GM19452 (cell line): Measurements from ENCODE around the gene HS3ST5.

ENCODE experiments used
- ATAC-seq: cut with Tn5 transposase; IDR thresholded peaks from one replicate; pipeline ENCODE4 v1.9.1; 2021; ENCODE audit not compliant: unreplicated experiment

Gene HS3ST5

GRCh38 chr6:114342826-114343781 lies at the start of gene HS3ST5:
Gene HS3ST5 (minus strand): TSS chr6:114343023. CDS start chr6:114062845, 280,178 bp downstream.
- no peak for ATAC-seq

DNA sequence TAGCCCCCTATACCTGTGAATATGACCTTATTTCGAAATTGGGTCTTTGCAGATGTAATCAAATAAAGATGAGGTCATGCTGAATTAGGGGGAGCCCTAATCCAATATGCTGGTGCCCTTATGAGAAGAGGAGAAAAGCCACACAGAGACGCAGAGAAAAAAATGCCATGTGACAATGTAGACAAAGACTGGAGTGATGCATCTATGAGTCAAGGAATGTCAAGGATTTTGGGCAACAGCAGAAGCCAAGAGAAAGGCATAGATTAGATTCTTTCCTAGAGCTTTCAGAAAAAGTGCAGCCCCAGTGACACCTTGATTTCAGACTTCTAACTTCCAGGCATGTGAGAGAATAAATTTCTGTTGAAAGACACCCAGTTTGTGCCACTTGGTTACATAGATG lies 47.4 kb upstream of the HS3ST5 start:
- no peak for ATAC-seq

DNA sequence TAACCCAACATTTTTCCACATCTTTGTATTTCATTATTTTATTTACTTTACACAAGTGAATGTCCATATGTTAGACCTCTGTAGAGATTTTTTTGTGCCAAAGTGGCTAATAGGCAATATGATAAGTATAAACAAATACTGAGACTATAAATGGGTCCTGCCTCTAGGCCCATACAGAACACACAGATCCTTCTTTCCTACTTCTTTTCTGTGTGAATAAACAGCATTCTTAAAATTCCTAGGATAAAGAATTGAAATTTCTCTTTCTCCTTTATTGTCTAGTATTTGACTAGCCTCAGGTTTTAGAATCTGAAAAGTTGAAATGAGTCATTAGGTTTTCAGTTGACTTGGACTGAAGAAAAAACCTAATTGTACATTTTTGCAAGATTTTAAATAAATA lies 46.3 kb upstream of the HS3ST5 start:
- no peak for ATAC-seq

- no peak for ATAC-seq
These were observed 39.6 kb upstream of the HS3ST5 start for GRCh38 chr6:114382406-114382805.

- no peak for ATAC-seq
These were observed 35.1 kb upstream of the HS3ST5 start for GRCh38 chr6:114377881-114378280.

GRCh38 chr6:114376611-114377175 lies 33.9 kb upstream of the HS3ST5 start:
- no peak for ATAC-seq

DNA sequence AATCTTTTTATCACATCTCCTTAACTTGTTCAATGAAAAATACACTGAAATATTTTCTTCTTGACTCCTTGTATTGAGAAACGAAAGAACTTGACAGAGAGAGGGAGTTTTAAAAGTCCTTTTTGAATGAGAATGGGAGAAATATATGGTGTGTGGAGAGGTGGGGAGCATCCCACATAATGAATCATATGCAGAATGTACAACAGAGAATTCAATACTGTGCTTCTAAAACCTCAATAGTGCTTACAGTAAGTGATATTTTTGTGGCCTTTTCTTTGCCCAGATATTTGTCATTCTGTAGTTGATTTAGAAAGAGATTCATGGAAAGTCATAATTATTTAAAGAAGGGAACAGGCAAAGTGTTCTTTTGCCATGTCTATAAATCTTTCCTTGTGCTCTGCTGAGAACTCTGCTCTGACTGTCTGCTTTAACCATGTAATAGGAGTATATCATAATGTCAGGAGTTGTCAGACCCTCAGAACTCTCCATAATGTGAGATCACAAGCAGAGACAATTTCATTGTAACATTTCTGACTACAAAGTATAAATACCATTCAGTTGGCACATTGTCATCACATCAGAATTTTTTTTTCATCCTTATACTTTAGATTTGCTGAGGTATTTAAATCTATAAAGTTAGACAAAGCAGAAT lies 32.8 kb upstream of the HS3ST5 start:
- ATAC-seq, result no peak

- ATAC-seq, result no peak
These were observed 24.6 kb upstream of the HS3ST5 start for GRCh38 chr6:114367315-114367961.

- no peak for ATAC-seq
These were observed 24.1 kb upstream of the HS3ST5 start for GRCh38 chr6:114366899-114367298.

DNA sequence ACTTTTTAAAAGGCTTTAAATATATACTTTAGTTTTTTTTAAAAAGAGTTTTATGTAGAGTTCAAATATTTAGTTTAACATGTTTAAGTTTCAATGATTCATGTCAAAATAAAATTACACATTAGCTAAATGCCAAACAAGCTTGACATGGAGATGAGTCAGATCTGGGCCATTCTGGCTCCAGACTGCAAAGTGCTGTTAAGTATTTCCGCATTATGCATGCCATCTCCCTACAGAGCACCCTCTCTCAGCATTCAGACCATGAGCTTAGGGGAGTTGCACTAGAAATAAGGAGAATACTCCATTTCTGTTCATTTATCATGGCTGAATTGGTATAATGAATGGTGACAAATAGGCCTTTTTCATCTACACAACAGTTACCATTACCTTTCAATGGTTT lies 21.5 kb upstream of the HS3ST5 start:
- no peak for ATAC-seq

DNA sequence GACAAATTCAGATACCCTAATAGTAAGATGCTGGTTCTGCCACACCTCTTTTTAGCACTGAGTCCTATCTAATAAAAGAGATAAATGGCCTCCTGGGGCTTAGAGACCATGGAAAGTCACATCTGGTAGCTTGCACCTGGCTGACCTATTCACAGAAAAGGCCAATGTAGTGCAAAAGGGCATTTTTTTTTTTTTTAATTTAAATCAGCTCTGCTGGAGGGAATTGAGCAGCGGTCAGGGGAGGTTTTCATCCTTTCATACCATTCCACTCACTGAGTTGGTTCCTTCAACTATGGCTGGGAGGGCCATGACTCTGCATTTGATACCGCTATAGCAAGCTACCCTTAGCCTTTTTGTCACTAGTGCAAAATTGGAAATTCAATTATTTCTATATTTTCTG lies 20.1 kb upstream of the HS3ST5 start:
- no peak for ATAC-seq

- ATAC-seq, result no peak
These were observed 19.6 kb upstream of the HS3ST5 start for GRCh38 chr6:114362396-114362795.

DNA sequence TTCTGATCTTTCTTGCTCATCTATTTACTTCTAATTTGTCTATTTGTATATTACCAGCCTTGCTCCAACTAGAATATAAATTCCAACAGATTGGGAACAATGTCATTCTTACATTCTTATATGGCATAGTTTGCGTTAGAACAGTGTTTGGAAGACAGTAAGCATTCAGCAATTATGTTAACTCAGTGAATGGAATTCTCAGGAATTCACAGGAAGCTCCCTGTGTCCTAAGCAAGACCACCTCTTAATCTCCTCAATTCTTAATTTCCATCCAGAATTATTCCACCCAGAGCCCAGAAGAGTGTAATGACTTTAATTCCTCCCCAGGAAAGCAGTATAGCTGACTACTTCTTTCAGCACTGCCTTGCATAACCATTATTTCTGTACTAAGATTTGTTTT lies 18.2 kb upstream of the HS3ST5 start:
- ATAC-seq, result no peak

- ATAC-seq, result no peak
These were observed 12.5 kb upstream of the HS3ST5 start for GRCh38 chr6:114355300-114355699.

DNA sequence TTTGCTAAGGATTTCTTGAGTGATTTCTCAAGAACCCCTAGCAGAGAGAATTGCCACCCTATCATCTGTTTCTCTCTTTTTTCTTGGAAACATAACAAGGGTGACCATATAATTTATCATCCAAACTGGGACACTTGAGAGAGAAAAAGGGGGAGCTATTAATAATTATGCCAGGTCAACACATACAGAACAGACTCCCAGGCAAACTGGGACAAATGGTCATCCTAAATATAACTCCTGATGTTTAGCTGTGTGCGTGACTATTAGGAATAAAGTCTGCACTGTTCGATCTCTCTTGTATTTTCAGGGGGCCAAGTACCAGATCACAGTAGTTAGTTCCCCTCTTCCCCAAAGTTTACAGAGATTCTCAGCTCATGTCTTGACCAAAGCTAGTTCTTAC lies 11.7 kb upstream of the HS3ST5 start:
- no peak for ATAC-seq

DNA sequence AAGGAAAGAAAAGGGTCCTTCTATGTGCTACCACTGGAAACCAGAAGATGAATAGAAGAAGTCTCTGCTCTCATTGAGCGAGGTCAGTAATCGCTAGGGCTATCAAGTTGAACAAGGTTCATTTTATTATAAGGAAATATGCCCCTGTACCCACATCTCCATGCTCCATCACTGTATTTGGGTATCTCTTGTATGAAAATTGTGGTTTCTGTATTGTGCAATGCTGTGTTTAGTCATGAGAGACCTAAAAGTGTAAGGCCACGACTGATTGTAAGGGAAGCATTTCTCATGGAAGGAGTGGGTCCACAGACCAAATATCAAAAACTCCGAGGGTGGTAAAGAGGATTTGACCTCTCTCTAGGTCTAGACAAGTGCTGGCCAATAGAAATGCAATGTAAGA lies 3.6 kb upstream of the HS3ST5 start:
- no peak for ATAC-seq

- no peak for ATAC-seq
These were observed 2.1 kb upstream of the HS3ST5 start for GRCh38 chr6:114344971-114345275.

- ATAC-seq, result no peak
These were observed 1.6 kb upstream of the HS3ST5 start for GRCh38 chr6:114344246-114344970.

DNA sequence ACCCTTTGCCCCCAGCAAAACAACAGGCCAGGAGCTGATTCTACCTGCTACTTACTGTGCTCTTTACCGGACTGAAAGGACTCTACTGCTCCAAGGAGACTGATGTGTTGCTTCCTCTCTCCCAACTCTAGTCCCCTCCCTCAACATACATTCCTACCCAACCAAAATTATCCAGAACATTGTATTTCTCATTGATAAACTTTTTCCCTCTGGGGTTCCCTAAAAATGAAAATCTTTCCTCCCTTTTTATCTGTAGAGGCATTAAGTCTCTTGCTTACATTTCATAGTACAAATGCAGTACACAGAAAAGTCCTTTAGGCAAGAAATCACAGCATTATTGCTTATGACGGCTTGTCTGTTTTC lies 940 bp upstream of the HS3ST5 start:
- ATAC-seq, result no peak

GRCh38 chr6:114342086-114342825 lies 567 bp downstream of the HS3ST5 start:
- no peak for ATAC-seq
